H1 (cell line): ENCODE data around the gene PAK6. TPM values are rescaled to one million over a fixed set of nuclear protein-coding genes. Genes with fewer than 3 reads are reported as not detected.

Experiments used
- CTCF ChIA-PET: fragments of 300-600 bp; sonication (Branson Sonifier 250); formaldehyde crosslinking; loops from one replicate; lab custom pipeline; 2021; ENCODE audit not compliant: partially characterized antibody; lab: Charles Lee
- POLR2A ChIA-PET: fragments of 300-600 bp; sonication (Branson Sonifier 250); formaldehyde crosslinking; loops from one replicate; lab custom pipeline; 2021; ENCODE audit warnings: inconsistent platforms; ENCODE audit not compliant: partially characterized antibody; lab: Charles Lee
- DNase-seq, 2 experiments: peaks; one replicate each; pipeline versions ENCODE4 v3.0.0 to v3.0.0-alpha.2; 2010 to 2022; ENCODE audit warnings: low spot score in 2 of 2, low read depth in 1 of 2, mixed read lengths in 1 of 2
- FAIRE-seq: peaks from 2 replicates; lab custom pipeline; 2011; peaks lifted over from hg19 to GRCh38; lab: Jason Lieb, UNC
- H2AFZ ChIP-seq: 2 replicates; pipeline ENCODE4 v1.8.1; 2012; ENCODE audit warnings: low read length, inconsistent platforms
- H2AK5ac ChIP-seq: 2 replicates; pipeline ENCODE4 v1.6.1; 2013; ENCODE audit warnings: low read depth, low read length
- H2BK120ac ChIP-seq: replicated peaks from 2 replicates; pipeline ENCODE3; 2013; ENCODE audit warnings: low read depth, low read length, inconsistent platforms
- H2BK12ac ChIP-seq: 2 replicates; pipeline ENCODE4 v1.6.1; 2013; ENCODE audit warnings: low read depth, low read length
- H2BK15ac ChIP-seq: 2 replicates; pipeline ENCODE4 v1.6.1; 2013; ENCODE audit warnings: low read length
- H2BK20ac ChIP-seq: 2 replicates; pipeline ENCODE4 v1.6.1; 2013; ENCODE audit warnings: low read length
- H2BK5ac ChIP-seq: 2 replicates; pipeline ENCODE4 v1.6.1; 2013; ENCODE audit warnings: low read depth, low read length
- H3K14ac ChIP-seq: 2 replicates; pipeline ENCODE4 v1.6.1; 2013; ENCODE audit warnings: inconsistent platforms; ENCODE audit not compliant: insufficient read length
- H3K18ac ChIP-seq: 2 replicates; pipeline ENCODE4 v1.6.1; 2013; ENCODE audit warnings: low read length; ENCODE audit errors: extremely low read depth
- H3K23ac ChIP-seq: 2 replicates; pipeline ENCODE4 v1.6.1; 2013; ENCODE audit warnings: inconsistent platforms; ENCODE audit not compliant: insufficient read length
- H3K23me2 ChIP-seq: 2 replicates; pipeline ENCODE4 v1.6.1; 2013; ENCODE audit warnings: low read depth, low read length
- H3K27ac ChIP-seq: 2 replicates; pipeline ENCODE4 v1.6.1; 2011; ENCODE audit warnings: low read depth, low read length, inconsistent platforms
- H3K27me3 ChIP-seq, 4 experiments: replicated peaks in 1 of 4; 1 replicate in 1 of 4; 2 replicates in 3 of 4; pipeline versions ENCODE4 v1.6.1 to v1.8.1; 2011 to 2013; ENCODE audit warnings: low read length in 3 of 4, mild to moderate bottlenecking in 3 of 4, inconsistent platforms in 2 of 4, mixed read lengths in 2 of 4, moderate library complexity in 1 of 4; ENCODE audit not compliant: control insufficient read depth in 3 of 4, insufficient read depth in 3 of 4; ENCODE audit errors: extremely low read depth in 1 of 4
- H3K36me3 ChIP-seq, 4 experiments: 2 replicates each; pipeline versions ENCODE4 v1.6.1 to v1.8.1; 2011 to 2013; ENCODE audit warnings: mild to moderate bottlenecking in 4 of 4, low read length in 3 of 4, moderate library complexity in 2 of 4, control low read depth in 1 of 4, inconsistent platforms in 1 of 4; ENCODE audit not compliant: insufficient read depth in 4 of 4, control insufficient read depth in 2 of 4
- H3K4ac ChIP-seq: replicated peaks from 2 replicates; pipeline ENCODE3; 2013; ENCODE audit warnings: low read length, low read depth, mixed read lengths, inconsistent platforms; ENCODE audit not compliant: insufficient read length
- H3K4me1 ChIP-seq, 4 experiments: replicated peaks in 1 of 4; 1 replicate in 1 of 4; 2 replicates in 3 of 4; pipeline versions ENCODE4 v1.6.1 to v1.8.1; 2011 to 2013; ENCODE audit warnings: low read length in 3 of 4, inconsistent platforms in 2 of 4, mixed read lengths in 1 of 4; ENCODE audit not compliant: insufficient read depth in 4 of 4, control insufficient read depth in 3 of 4
- H3K4me2 ChIP-seq, 2 experiments: 2 replicates each; pipeline versions ENCODE4 v1.6.1 to v1.8.1; 2011 to 2013; ENCODE audit warnings: low read depth in 2 of 2, low read length in 2 of 2, control low read depth in 1 of 2, inconsistent platforms in 1 of 2, mild to moderate bottlenecking in 1 of 2; ENCODE audit not compliant: insufficient read depth in 1 of 2
- H3K4me3 ChIP-seq, 4 experiments: fragments of 200-600, 300-600 bp in 1 of 4; sonication (generic), shearing (Covaris generic), sonication (Bioruptor Twin) in 1 of 4; 2 replicates each; pipeline versions ENCODE4 v1.5.1 to v1.8.1; 2011 to 2016; ENCODE audit warnings: low read length in 4 of 4, low read depth in 3 of 4, control low read depth in 2 of 4, inconsistent platforms in 2 of 4, mild to moderate bottlenecking in 2 of 4, mixed read lengths in 1 of 4, moderate library complexity in 1 of 4; ENCODE audit not compliant: insufficient read depth in 2 of 4; ENCODE audit errors: extremely low read depth in 1 of 4
- H3K56ac ChIP-seq: replicated peaks from 2 replicates; pipeline ENCODE3; 2013; ENCODE audit warnings: low read depth, mild to moderate bottlenecking, mixed read lengths, low read length, inconsistent platforms; ENCODE audit not compliant: insufficient read length
- H3K79me1 ChIP-seq: 2 replicates; pipeline ENCODE4 v1.6.1; 2013; ENCODE audit warnings: low read depth, low read length, control low read depth
- H3K79me2 ChIP-seq, 2 experiments: 2 replicates each; pipeline versions ENCODE4 v1.6.1 to v1.8.1; 2012 to 2013; ENCODE audit warnings: low read length in 2 of 2, mild to moderate bottlenecking in 2 of 2, inconsistent platforms in 1 of 2; ENCODE audit not compliant: insufficient read depth in 2 of 2, control insufficient read depth in 1 of 2
- H3K9ac ChIP-seq, 4 experiments: replicated peaks in 1 of 4; 1 replicate in 1 of 4; 2 replicates in 3 of 4; pipeline versions ENCODE4 v1.6.1 to v1.8.1; 2011 to 2013; ENCODE audit warnings: low read depth in 3 of 4, low read length in 3 of 4, control low read depth in 2 of 4, mild to moderate bottlenecking in 2 of 4, moderate library complexity in 2 of 4, inconsistent platforms in 1 of 4; ENCODE audit errors: extremely low read depth in 1 of 4
- H3K9me3 ChIP-seq, 2 experiments: 2 replicates each; pipeline versions ENCODE4 v1.6.1 to v1.8.1; 2012 to 2013; ENCODE audit warnings: mild to moderate bottlenecking in 2 of 2, moderate library complexity in 2 of 2, control low read depth in 1 of 2, inconsistent platforms in 1 of 2, low read depth in 1 of 2, low read length in 1 of 2, mixed read lengths in 1 of 2; ENCODE audit not compliant: insufficient read depth in 2 of 2
- H4K20me1 ChIP-seq, 2 experiments: replicated peaks in 1 of 2; 2 replicates each; pipeline versions ENCODE3 to v1.8.1; 2011 to 2013; ENCODE audit warnings: inconsistent platforms in 2 of 2, low read length in 2 of 2, mild to moderate bottlenecking in 1 of 2; ENCODE audit not compliant: insufficient read depth in 2 of 2, control insufficient read depth in 1 of 2
- H4K5ac ChIP-seq: 2 replicates; pipeline ENCODE4 v1.6.1; 2013; ENCODE audit warnings: low read length, low read depth, mixed read lengths, inconsistent platforms; ENCODE audit not compliant: insufficient read length
- H4K8ac ChIP-seq: 2 replicates; pipeline ENCODE4 v1.8.0; 2013; ENCODE audit warnings: mild to moderate bottlenecking, moderate library complexity, low read length, inconsistent platforms; ENCODE audit not compliant: insufficient read depth; ENCODE audit errors: extremely low read depth
- H4K91ac ChIP-seq: replicated peaks from 2 replicates; pipeline ENCODE3; 2013; ENCODE audit warnings: low read length, mixed read lengths, inconsistent platforms; ENCODE audit not compliant: insufficient read length
- ASH2L ChIP-seq: fragments of 200-600, 300-600 bp; sonication (generic); IDR thresholded peaks from one replicate; pipeline ENCODE4 v1.7.1; 2017; ENCODE audit warnings: low read length
- BCL11A ChIP-seq, 2 experiments: IDR thresholded peaks; one replicate each; pipeline ENCODE4 v1.6.1; 2011; ENCODE audit warnings: low read depth in 2 of 2, low read length in 2 of 2, mild to moderate bottlenecking in 2 of 2
- CHD1 ChIP-seq: IDR thresholded peaks from 2 replicates; pipeline ENCODE4 v1.6.1; 2012; ENCODE audit warnings: low read depth, low read length, improper control_type of control experiment
- HDAC6 ChIP-seq: IDR thresholded peaks from one replicate; pipeline ENCODE4 v1.7.1; 2012; ENCODE audit warnings: low read depth, mild to moderate bottlenecking, inconsistent platforms, low read length, moderate library complexity
- JUND ChIP-seq: IDR thresholded peaks from 2 replicates; pipeline ENCODE4 v1.6.1; 2011; ENCODE audit warnings: mild to moderate bottlenecking, improper control_type of control experiment, low read length
- POLR2A ChIP-seq, 2 experiments: IDR thresholded peaks; 1 replicate in 1 of 2; 2 replicates in 1 of 2; pipeline ENCODE4 v1.6.1; 2011; ENCODE audit warnings: low read depth in 2 of 2, low read length in 2 of 2, mild to moderate bottlenecking in 2 of 2; ENCODE audit errors: control extremely low read depth in 1 of 2
- POU5F1 ChIP-seq: IDR thresholded peaks from 2 replicates; pipeline ENCODE4 v1.6.1; 2011; ENCODE audit warnings: low read depth, mild to moderate bottlenecking, low read length, moderate library complexity
- SIRT6 ChIP-seq: IDR thresholded peaks from one replicate; pipeline ENCODE4 v1.7.1; 2012; ENCODE audit warnings: low read length, inconsistent platforms
- SP2 ChIP-seq: IDR thresholded peaks from 2 replicates; pipeline ENCODE4 v1.6.1; 2012; ENCODE audit warnings: mild to moderate bottlenecking, low read length, inconsistent platforms
- WGBS, 2 experiments: shearing (Covaris generic) in 1 of 2; methylation state at CpG; one replicate each; pipeline versions ENCODE4 v1.1.6 to v1.1.7; 2013 to 2015; ENCODE audit warnings: low lambda C conversion rate in 2 of 2, mixed read lengths in 2 of 2, inconsistent platforms in 1 of 2, low coverage in 1 of 2, missing lambda C conversion rate in 1 of 2; ENCODE audit not compliant: insufficient replicate concordance in 2 of 2, insufficient coverage in 1 of 2, insufficient read length in 1 of 2; ENCODE audit errors: extremely low coverage in 1 of 2, missing lambda C conversion rate in 1 of 2; 5-methylcytosine and 5-hydroxymethylcytosine counted together
- polyA plus RNA-seq, 7 experiments: library from polyadenylated mRNA; depleted of rRNA in 3 of 7; stranded (reverse) in 5 of 7; unstranded in 2 of 7; fragments of >200 nt in 5 of 7; fragments of 200-250 nt in 2 of 7; gene quantifications; 1 replicate in 5 of 7; 2 replicates in 1 of 7; 4 replicates in 1 of 7; pipeline versions ENCODE4 v1.2.1 to v1.2.3, GENCODE V29; 2011 to 2013; ENCODE audit warnings: missing spikeins in 2 of 7, mixed read lengths in 2 of 7
- total RNA-seq: library from RNA; stranded (reverse); fragmentation: NEBNext Ultra II Directional; extraction: Animal tissue kit (Norgen Biotek cat#: 25700); gene quantifications from 2 replicates; pipeline ENCODE4 v1.2.1, GENCODE V29; 2021
- TF ChIP-seq, protein P1 (sequence below): IDR thresholded peaks from 2 replicates; pipeline ENCODE4 v1.6.1; 2011; ENCODE audit warnings: low read length, improper control_type of control experiment
- TF ChIP-seq, protein P2 (sequence below): IDR thresholded peaks from 2 replicates; pipeline ENCODE4 v1.6.1; 2012; ENCODE audit warnings: inconsistent platforms

The PAK6 gene
- total and polyA plus RNA-seq, 2 of the 8 experiments (the other 6 are each of a cell fraction or from before 2014, with no cell fraction given): 6.9 to 9.4 TPM

- Histone ChIP-seq H2BK12ac (peak overlapping the region; percentile 87; the same call in 1 of the 2 replicates), H3K4ac (no peak overlapping the region), H2BK5ac (peak overlapping the region; percentile 60; the same call in 1 of the 2 replicates), H2BK15ac (peak overlapping the region; percentile 61; the same call in 1 of the 2 replicates), H3K23me2 (peaks cover 22% of the 10 kb centered on the region; the same call in 1 of the 2 replicates), H3K4me2 (peak overlapping the region; percentile 78 to 97), H4K5ac (no peak overlapping the region), H3K79me2 (no peaks in the 10 kb centered on the region), H3K4me3 (peak overlapping the region; percentile 21 to 61 (median 32)), H3K14ac (no peak overlapping the region), H3K79me1 (no peaks in the 10 kb centered on the region; the same call in 1 of the 2 replicates), H2BK120ac (no peak overlapping the region), H3K18ac (peak overlapping the region; percentile 95), H4K91ac (peak overlapping the region; percentile 76), H4K20me1 (no peaks in the 10 kb centered on the region), H3K9me3 (no peaks in the 10 kb centered on the region), H3K56ac (no peak overlapping the region), H3K23ac (no peak overlapping the region), H3K4me1 (peaks cover 17 to 47% (median 34%) of the 10 kb centered on the region in 4 experiments), H3K9ac (no peak overlapping the region), H4K8ac (peak overlapping the region; percentile 58; the same call in 1 of the 2 replicates), H3K36me3 (peaks cover 0 to 15% (median 0%) of the 10 kb centered on the region in 4 experiments; a peak in 1 of 8 replicates), H2AK5ac (no peak overlapping the region), H3K27ac (no peak overlapping the region), H2AFZ (no peak overlapping the region; the same call in 1 of the 2 replicates), H3K27me3 (peaks cover 40 to 69% (median 54%) of the 10 kb centered on the region in 4 experiments), H2BK20ac (no peak overlapping the region; the same call in 1 of the 2 replicates)
- no peak for FAIRE-seq
- 3% methylated on average over 57 of the region's 92 CpGs; no CpG with 5 or more reads in 1 of the 2 experiments for WGBS, 2 experiments
- ChIA-PET POLR2A (interaction anchor here (1.4 to 3.5 kb wide), 5 partner anchors 9 to 26 kb away, joined by 3 to 16 read pairs (median 7); partner anchors contain the start of gene PLCB2), CTCF (interaction anchor here (0.8 to 16.2 kb wide), 6 partner anchors 9 to 57 kb away, joined by 3 to 518 read pairs (median 32); partner anchors contain the start of genes CCDC9B, INAFM2 and PLCB2)
- DNase-seq: peak in 1 of 2 experiments; percentile 86
- TF ChIP-seq SIRT6: no peak
- no peak for TF ChIP-seq POU5F1
- TF ChIP-seq, protein P1, sequence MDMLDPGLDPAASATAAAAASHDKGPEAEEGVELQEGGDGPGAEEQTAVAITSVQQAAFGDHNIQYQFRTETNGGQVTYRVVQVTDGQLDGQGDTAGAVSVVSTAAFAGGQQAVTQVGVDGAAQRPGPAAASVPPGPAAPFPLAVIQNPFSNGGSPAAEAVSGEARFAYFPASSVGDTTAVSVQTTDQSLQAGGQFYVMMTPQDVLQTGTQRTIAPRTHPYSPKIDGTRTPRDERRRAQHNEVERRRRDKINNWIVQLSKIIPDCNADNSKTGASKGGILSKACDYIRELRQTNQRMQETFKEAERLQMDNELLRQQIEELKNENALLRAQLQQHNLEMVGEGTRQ: no peak
- no peak for TF ChIP-seq POLR2A (IDR thresholded peaks at IDR 0.05; ENCODE audit: control extremely low read depth in 1 of 2, low read depth in 2 of 2, low read length in 2 of 2)
- no peak for TF ChIP-seq HDAC6
- no peak for TF ChIP-seq SP2
- peak; percentile 45 for TF ChIP-seq ASH2L
- TF ChIP-seq, protein P2, sequence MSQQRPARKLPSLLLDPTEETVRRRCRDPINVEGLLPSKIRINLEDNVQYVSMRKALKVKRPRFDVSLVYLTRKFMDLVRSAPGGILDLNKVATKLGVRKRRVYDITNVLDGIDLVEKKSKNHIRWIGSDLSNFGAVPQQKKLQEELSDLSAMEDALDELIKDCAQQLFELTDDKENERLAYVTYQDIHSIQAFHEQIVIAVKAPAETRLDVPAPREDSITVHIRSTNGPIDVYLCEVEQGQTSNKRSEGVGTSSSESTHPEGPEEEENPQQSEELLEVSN: peak; percentile 49
- TF ChIP-seq BCL11A (IDR thresholded peaks at IDR 0.05; ENCODE audit: low read depth in 2 of 2, low read length in 2 of 2): no peak
- TF ChIP-seq JUND: no peak
- no peak for TF ChIP-seq CHD1
Observed at GRCh38 chr15:40282147-40282868, 43.4 kb downstream of the PAK6 start.
